Progenitor cell of endocrine pancreas (in vitro differentiated cells): ENCODE measurements around the gene IWS1. TPM values are rescaled to one million over a fixed set of nuclear protein-coding genes. Genes with fewer than 3 reads are reported as not detected.

Source experiments
- DNase-seq: peaks from one replicate; pipeline ENCODE4 v3.0.0; 2021; ENCODE audit warnings: low spot score; ENCODE audit not compliant: unreplicated experiment
- H3K27ac Mint-ChIP-seq: 2 replicates; pipeline ENCODE4 v1.8.0; 2021; ENCODE audit warnings: mild to moderate bottlenecking, moderate library complexity, mixed read lengths
- H3K27me3 Mint-ChIP-seq: 2 replicates; pipeline ENCODE4 v1.8.0; 2021; ENCODE audit warnings: mixed read lengths
- H3K36me3 Mint-ChIP-seq: 2 replicates; pipeline ENCODE4 v1.8.0; 2022; ENCODE audit warnings: mixed read lengths; ENCODE audit not compliant: insufficient read depth
- H3K4me1 Mint-ChIP-seq: 2 replicates; pipeline ENCODE4 v1.8.0; 2021; ENCODE audit warnings: low read depth, mixed read lengths
- H3K4me3 Mint-ChIP-seq: 2 replicates; pipeline ENCODE4 v1.8.0; 2021; ENCODE audit warnings: low read depth, mild to moderate bottlenecking, moderate library complexity, mixed read lengths
- H3K9me3 Mint-ChIP-seq: 2 replicates; pipeline ENCODE4 v1.8.0; 2021; ENCODE audit warnings: low read depth, mixed read lengths
- total RNA-seq: library from RNA; stranded (reverse); gene quantifications from 2 replicates; pipeline ENCODE4 v1.2.1, GENCODE V29; 2021
- TF ChIP-seq, protein P1 (sequence below): fragments of 200-600 bp; sonication (generic); IDR thresholded peaks from one replicate; pipeline ENCODE4 v1.5.0; 2021; ENCODE audit warnings: antibody characterized with exemption, mild to moderate bottlenecking; ENCODE audit not compliant: unreplicated experiment

Gene IWS1
- total RNA-seq, 1 donor from 2014 or later: 60.4 TPM

DNA sequence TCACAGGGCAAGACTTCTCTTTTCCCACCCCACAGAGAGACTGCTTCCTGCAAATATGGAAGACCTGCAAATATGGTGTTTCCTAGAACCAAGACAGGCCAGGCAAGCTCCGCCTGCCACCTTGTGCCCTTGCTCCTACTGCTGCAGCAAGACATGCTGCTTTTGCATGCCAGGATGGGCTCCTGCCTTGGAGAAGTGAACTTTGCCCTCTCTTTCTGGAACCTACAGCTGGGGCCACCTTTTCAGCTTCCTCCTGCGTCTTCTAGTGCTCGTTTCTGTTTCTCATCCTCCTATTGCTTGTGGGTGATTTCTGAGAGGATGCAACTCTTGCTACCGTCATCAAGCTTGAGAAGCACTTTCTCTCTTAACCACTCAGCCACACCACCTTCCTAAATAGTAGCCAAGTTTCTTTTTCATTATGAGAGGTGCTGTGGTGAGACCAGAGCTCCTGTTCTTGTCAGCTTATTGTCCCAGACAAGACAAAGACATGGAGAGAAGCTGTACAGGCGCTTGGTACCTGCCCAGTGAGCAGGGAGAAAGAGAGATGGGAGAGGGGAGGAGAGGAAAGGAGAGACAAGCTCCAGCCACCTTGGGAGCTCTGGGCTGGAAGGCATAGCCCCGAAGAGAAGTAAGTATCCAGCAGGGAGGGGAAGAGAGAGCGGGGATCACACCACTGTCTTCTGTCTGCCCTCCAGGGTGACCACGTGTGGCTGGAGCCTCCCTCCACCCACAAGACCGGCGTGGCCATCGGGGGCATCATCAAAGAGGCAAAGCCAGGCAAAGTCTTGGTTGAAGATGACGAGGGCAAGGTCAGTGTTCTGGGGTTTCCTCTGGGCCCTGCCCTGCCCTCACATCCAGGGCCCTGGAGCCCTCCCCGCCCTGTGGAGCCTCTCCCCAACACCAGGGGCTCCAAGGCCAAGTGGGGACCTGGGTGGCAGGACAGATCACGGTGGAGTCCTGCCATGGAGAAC lies 37.5 kb upstream of the IWS1 start:
- TF ChIP-seq, protein P1, sequence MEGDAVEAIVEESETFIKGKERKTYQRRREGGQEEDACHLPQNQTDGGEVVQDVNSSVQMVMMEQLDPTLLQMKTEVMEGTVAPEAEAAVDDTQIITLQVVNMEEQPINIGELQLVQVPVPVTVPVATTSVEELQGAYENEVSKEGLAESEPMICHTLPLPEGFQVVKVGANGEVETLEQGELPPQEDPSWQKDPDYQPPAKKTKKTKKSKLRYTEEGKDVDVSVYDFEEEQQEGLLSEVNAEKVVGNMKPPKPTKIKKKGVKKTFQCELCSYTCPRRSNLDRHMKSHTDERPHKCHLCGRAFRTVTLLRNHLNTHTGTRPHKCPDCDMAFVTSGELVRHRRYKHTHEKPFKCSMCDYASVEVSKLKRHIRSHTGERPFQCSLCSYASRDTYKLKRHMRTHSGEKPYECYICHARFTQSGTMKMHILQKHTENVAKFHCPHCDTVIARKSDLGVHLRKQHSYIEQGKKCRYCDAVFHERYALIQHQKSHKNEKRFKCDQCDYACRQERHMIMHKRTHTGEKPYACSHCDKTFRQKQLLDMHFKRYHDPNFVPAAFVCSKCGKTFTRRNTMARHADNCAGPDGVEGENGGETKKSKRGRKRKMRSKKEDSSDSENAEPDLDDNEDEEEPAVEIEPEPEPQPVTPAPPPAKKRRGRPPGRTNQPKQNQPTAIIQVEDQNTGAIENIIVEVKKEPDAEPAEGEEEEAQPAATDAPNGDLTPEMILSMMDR: no peak
- peak overlapping the region; percentile 72 for H3K27ac Mint-ChIP-seq
- no peaks in the 10 kb centered on the region for H3K4me1 Mint-ChIP-seq
- no peak for DNase-seq
- H3K36me3 Mint-ChIP-seq: no peaks in the 10 kb centered on the region
- H3K27me3 Mint-ChIP-seq: no peaks in the 10 kb centered on the region
- H3K9me3 Mint-ChIP-seq: no peaks in the 10 kb centered on the region
- no peak overlapping the region for H3K4me3 Mint-ChIP-seq

DNA sequence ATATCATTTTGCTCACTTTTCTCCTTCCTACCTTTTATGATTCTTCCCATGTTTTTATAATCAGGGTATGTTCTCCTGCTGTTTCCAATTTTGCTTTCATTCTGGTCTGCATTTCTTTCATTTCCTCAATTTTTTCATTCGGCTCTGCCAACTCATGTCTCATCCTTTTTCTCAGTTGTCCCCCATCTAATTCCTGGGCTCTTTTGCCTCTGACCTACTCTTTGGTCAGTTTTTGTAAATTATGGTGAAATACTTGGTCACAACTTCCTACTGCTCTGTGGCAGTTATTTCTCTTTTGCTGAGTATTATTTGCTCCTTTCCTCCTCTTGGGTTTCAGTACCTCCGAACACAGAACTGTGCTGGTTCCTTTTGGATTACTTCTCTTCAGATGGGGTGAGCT lies 36.6 kb upstream of the IWS1 start:
- no peaks in the 10 kb centered on the region for H3K27me3 Mint-ChIP-seq
- H3K4me1 Mint-ChIP-seq: no peaks in the 10 kb centered on the region
- TF ChIP-seq, protein P1: no peak
- H3K27ac Mint-ChIP-seq: no peak overlapping the region
- no peaks in the 10 kb centered on the region for H3K36me3 Mint-ChIP-seq
- no peaks in the 10 kb centered on the region for H3K9me3 Mint-ChIP-seq
- no peak for DNase-seq
- no peak overlapping the region for H3K4me3 Mint-ChIP-seq

DNA sequence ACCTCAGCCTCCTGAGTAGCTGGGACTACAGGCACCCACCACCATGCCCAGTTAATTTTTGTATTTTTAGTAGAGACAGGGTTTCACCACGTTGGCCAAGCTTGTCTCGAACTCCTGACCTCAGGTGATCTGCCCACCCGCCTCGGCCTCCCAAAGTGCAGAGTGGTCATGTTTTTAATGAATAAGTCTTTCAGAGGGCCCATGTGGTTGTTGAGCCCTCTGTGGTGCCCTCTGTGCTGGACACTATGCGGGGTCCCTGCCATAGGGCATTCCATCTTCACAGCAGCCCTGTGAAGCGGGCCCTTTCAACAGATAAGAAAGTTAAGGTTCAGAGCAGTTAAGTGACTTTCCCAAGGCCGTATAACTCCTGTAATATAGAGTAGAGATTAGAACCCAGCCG lies 35.1 kb upstream of the IWS1 start:
- Mint-ChIP-seq H3K27me3 (no peaks in the 10 kb centered on the region), H3K4me3 (no peak overlapping the region), H3K4me1 (no peaks in the 10 kb centered on the region), H3K27ac (no peak overlapping the region), H3K36me3 (no peaks in the 10 kb centered on the region), H3K9me3 (peaks cover 5% of the 10 kb centered on the region)
- no peak for DNase-seq
- TF ChIP-seq, protein P1: no peak

DNA sequence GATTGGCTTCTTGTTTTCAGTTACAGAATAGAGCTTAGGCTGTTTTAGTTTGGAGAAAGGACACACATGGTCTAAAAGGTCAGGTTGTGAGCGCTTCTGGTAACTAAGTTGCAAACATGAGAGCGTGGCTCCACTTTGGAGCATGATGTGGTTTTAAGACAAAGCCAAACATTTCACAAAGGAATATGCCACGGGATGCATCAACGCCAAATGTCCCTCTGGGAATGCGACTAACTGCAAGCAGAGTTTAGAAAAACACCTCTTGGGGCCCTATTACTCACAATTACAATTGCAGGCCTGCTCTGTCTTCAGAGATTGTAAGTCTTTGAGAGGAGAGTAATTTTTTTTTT lies 34.6 kb upstream of the IWS1 start:
- peaks cover 8% of the 10 kb centered on the region for H3K9me3 Mint-ChIP-seq
- TF ChIP-seq, protein P1: no peak
- no peaks in the 10 kb centered on the region for H3K4me1 Mint-ChIP-seq
- H3K27me3 Mint-ChIP-seq: no peaks in the 10 kb centered on the region
- H3K4me3 Mint-ChIP-seq: no peak overlapping the region
- DNase-seq: no peak
- H3K27ac Mint-ChIP-seq: no peak overlapping the region
- no peaks in the 10 kb centered on the region for H3K36me3 Mint-ChIP-seq

DNA sequence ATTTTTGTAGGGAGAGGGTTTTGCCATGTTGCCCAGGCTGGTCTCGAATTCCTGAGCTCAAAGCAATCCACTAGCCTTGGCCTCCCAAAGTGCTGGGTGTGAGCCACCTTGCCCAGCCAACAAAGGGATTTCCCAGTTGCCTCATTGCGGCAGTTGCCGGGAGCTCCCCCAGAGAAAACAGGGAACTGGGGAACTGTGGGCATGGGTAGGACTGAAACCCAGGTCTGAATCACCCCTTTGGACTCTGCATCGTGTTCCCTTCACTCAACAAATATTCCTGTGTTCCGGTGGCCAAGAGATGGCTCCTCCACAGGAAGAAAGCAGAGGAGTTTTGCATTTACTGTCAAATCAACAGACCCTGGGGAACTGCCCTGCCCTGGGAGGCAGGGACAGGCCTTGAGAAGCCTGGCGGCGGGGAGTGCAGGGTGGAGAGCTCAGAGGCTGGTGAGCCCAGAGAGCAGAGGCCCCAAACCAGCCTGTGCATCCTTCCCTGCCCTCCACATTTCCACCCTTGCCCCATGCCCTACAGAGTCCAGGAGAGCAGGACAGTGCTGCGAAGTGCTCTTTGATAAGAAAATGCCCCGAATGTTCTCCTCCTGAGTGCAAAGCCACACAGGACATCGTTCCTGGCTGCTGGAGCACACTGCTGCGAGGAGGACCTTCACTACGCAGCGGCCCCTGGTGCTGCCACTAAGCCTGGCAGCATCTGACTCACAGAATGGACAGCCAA lies 34.1 kb upstream of the IWS1 start:
- DNase-seq: no peak
- no peak overlapping the region for H3K4me3 Mint-ChIP-seq
- H3K27me3 Mint-ChIP-seq: no peaks in the 10 kb centered on the region
- H3K27ac Mint-ChIP-seq: no peak overlapping the region
- TF ChIP-seq, protein P1: no peak
- no peaks in the 10 kb centered on the region for H3K4me1 Mint-ChIP-seq
- H3K9me3 Mint-ChIP-seq: peaks cover 11% of the 10 kb centered on the region
- H3K36me3 Mint-ChIP-seq: no peaks in the 10 kb centered on the region
